HG03439 (cell line): Measurements from ENCODE around the gene KRTAP10-2.
"Not testable (repeated sequence)": the region's sequence is repeated elsewhere in the genome, so short reads cannot be mapped to it uniquely, and the experiment has no call there.

ENCODE experiments used
- ATAC-seq: cut with Tn5 transposase; IDR thresholded peaks from one replicate; pipeline ENCODE4 v1.9.1; 2021; ENCODE audit warnings: mild to moderate bottlenecking, moderate library complexity; ENCODE audit not compliant: unreplicated experiment

Gene KRTAP10-2

DNA sequence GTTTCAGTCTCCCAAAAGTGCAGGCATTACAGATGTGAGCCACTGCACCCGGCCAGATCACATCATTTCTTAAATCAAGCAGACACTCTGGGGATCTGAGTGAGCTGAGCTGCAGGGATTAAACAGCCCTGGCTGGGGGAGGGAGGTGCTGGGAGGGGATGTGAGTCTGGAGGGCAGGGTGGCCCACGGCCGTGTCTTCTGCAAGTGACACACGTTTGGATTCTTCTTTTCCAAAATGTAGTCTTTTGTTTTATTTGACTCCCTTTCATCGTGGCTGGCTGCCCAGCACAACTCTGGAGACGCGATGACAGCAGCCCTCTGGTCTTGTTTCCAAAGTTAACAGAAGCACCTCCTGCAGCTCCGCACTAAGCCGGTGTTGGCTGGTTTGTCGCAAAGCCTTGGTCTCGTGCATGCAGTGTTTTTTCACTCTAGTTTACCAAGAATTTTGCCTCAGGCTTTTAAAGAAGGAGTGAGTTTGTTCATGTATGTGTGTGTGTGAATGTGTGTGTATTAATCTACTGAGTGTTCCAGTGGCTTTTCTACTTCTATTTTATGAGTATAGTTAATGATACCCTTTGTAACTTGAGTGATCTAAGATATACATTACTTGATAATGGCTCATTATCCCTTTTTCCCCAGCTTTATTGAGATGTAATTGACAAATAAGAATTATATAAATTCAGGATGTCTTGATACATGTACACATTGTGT is 31.9 kb upstream of the KRTAP10-2 start:
- ATAC-seq, result no peak

DNA sequence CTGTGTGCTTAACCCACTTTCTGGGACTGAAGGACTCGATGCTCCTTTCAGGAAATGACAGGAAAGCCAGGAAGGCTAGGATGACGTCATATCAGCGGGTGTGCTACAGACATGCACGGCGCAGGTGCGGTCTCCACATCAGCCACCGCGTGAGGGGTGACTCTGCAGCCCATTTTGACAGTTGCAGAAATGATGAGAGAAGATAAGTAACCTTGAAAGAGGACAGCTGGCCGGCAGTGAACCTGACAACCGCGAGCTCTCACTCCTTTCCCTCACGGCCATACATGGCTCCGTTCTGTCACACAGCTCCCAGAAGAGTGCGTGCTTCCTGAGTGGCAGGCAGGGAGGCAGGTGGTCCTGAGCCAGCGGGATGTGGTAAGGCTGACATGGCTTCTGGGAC is 30.8 kb upstream of the KRTAP10-2 start:
- ATAC-seq, result no peak

DNA sequence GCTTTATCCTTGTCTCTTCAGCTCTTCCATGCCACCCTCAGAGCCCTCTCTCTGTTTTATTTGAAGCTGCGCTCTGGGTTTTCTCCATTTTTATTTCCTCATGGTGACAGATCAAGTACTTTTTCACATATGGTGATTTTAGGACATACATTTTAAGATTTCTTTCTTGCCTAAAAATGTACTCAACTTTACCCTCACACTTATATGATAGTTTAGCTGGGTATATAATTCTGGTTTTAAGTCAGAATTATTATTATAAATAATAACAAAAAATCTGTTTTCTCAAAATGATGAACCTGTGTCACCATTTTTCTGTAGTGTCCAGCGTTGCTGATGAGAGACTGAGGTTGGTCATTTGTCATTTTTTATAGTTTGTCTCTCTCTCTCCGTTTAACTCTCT is 29.9 kb upstream of the KRTAP10-2 start:
- no peak for ATAC-seq

DNA sequence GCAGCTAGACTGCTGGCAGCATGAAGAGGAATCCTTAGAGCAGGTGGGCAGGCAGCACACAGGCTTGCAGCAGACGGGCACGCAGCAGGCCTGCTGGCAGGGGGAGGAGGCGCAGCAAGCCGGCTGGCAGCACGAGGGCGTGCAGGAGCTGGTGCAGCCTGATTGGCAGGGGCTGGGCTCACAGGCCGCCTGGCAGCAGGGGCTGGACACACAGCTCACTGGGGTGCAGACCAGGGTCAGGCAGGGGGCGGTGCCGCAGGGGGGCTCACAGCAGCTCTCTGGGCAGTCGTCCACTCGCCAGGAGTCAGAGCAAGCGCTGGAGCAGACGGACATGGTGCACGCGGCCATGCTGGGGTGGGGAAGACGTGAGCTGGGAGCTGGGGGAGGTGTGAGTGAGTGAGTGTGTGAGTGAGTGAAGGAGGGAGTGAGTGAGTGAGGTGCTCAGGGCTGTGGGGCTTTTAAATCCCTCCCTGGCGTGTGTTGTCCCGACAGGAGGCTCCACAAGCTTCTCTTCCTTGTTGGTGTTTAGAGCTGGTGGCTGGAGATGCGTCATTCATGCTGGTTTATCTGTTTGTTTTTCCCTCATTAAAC is 29.0 kb upstream of the KRTAP10-2 start, which contains the start of gene KRTAP10-5:
TSS of gene KRTAP10-5 (minus strand) at position 374 of the 591 bp plus-strand sequence. CDS start at position 348, 26 bp downstream.
- ATAC-seq, result not testable (repeated sequence)

DNA sequence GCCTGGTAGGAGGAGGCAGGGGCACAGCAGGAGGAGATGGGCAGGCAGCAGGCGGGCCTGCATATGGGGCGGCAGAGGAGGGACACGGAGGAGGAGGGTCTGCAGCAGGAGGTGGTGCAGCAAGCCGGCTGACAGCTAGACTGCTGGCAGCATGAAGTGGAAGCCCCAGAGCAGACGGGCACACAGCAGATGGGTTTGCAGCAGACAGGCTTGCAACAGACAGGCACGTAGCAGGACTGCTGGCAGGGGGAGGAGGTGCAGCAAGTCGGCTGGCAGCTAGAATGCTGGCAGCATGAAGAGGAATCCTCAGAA is 28.5 kb upstream of the KRTAP10-2 start:
- ATAC-seq, result no peak

DNA sequence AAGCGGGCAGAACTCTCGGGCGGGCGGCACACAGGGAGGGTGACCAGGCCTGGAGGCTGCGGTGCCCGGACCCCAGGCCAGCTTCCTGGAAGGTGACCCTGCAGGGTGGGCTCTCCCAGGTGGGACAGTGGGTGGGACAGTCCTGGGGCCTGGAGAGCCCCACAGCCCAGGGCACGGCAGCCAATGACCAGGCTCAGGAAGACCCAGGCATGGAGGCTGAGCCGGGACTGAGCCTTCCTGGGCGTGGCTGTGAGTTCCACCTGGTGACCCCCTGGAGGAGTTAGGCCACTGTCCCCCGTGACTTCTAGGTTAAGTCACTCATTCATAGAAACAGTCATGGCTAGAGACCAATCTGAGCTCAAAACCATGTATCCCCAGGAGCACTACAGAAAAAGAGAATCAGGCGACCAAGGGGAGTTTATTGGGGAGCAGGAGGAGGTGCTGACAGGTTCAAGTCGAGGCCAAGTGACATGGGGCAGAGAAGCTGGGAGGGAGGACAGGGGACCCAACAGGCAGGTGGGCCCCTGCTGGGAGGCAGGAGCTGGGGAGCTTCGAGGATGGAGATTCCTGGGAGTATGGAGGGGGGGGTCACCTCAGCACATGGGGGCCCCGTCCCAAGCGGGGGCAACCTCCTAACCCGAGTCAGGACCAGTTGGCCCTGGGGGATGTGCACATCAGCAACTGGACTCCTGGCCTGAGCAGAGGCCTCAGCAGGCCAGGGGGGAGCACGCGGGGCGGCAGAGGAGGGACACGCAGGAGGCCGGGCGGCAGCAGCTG is 27.9 kb upstream of the KRTAP10-2 start:
- no peak for ATAC-seq

DNA sequence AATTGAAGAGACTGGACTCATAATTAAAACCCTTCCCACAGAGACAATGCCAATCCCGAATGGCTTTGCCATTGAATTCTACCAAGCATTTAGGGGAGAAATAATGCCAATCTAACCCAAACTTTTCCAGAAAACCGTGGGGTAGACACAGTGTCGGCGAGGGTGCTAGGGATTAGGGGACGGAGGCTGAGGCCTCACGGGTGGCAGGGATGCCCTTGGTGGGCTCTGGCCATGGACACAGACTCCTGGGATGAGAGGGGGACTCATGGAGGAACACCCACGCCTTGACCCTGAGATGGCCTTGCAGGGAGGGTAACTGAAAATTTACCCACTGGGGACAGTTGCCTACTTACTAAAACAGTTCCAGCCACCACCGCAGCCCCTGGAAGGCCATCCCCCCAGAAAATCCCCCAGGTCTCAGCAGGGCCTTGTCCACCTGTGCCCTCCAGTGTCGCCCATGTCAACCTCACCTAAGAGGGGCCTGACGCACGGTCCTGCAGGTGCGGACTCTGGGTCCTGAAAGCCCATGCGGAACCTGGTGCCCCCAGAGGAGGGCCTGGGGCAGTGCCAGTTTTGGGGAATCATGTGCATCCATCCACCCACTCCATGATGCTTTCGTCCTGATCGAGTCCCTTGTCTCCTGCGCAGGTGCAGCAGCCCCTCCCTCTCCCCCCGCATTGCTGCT is 27.2 kb upstream of the KRTAP10-2 start:
- ATAC-seq, result no peak

DNA sequence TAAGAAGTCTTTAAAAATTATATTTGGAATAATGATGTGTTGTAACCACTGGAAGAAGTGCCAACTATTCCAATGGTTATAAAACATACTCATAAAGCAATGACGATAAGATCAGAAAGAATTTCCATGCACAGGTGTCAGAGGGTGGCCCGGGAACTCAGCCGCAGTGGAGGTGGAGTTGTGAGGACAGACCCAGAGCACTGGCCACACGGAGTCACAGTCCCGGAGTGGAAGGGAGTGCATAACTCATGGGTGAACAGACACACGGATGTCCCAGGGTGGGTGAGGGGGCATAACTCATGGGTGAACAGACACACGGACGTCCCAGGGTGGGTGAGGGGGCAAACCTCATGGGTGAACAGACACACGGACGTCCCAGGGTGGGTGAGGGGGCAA is 24.7 kb upstream of the KRTAP10-2 start:
- no peak for ATAC-seq

DNA sequence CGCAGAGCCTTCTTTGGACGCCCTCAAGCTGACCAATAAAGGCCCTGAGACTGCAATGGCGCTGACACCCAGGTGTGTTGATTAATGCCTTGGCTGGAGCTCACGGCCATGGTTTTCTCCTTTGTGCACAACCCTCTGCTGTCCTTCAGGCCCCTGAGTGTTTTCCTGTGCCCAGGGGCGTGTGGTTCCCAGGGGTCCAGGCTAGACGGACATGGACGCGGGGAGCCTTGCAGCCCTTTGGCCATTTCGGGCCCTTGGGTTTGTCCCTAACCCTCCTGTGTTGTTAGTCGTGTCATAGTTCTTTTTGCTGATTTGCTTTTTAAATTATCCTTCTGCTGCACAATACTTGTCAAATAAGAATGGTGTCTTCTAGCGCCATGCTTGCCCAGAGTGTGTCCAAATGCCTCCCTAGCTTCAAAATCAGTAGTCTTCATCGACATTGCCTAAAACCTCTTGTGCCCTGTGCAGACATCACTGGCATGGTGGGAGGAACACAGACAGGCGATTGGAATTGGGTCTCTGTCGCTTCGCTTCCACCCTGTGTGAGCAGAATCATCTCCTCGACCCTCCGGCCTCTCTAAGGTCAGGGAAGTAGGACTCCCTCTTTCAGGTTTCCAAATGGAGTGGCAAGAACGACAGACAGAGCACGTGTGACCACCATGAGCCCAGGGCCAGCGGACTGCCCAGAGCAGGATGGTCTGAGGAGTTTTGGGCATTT is 24.2 kb upstream of the KRTAP10-2 start:
- ATAC-seq, result no peak

DNA sequence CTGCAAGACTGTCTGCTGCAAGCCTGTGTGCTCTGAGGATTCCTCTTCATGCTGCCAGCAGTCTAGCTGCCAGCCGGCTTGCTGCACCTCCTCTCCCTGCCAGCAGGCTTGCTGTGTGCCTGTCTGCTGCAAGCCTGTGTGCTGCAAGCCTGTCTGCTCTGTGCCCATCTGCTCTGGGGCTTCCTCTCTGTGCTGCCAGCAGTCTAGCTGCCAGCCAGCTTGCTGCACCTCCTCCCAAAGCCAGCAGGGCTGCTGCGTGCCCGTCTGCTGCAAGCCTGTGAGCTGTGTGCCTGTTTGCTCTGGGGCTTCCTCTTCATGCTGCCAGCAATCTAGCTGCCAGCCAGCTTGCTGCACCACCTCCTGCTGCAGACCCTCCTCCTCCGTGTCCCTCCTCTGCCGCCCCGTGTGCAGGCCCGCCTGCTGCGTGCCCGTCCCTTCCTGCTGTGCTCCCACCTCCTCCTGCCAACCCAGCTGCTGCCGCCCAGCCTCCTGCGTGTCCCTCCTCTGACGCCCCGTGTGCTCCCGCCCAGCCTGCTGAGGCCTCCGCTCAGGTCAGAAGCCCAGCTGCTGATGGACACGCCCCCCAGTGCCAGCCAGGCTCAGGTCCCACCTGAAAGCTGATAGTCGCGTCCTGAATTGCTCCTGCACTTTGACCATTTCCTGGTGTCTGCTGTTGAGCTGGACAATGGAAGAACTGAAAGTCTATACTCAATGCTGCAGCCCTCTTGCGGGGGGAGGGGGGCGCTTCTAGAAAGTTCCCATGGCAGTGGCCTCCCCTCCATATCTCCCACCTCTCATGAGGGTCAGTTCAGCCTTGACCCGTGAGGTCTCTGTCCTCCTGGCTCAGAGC is 23.4 kb upstream of the KRTAP10-2 start:
- no peak for ATAC-seq

DNA sequence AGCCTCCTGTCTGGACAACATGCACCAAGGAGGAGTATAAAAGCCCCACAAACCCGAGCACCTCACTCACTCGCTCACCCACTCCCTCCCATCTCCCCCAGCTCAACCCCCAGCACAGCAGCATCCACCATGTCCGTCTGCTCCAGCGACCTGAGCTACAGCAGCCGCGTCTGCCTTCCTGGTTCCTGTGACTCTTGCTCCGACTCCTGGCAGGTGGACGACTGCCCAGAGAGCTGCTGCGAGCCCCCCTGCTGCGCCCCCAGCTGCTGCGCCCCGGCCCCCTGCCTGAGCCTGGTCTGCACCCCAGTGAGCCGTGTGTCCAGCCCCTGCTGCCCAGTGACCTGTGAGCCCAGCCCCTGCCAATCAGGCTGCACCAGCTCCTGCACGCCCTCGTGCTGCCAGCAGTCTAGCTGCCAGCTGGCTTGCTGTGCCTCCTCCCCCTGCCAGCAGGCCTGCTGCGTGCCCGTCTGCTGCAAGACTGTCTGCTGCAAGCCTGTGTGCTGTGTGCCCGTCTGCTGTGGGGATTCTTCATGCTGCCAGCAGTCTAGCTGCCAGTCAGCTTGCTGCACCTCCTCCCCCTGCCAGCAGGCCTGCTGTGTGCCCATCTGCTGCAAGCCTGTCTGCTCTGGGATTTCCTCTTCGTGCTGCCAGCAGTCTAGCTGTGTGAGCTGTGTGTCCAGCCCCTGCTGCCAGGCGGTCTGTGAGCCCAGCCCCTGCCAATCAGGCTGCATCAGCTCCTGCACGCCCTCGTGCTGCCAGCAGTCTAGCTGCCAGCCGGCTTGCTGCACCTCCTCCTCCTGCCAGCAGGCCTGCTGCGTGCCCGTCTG is 22.5 kb upstream of the KRTAP10-2 start, which contains the start of gene KRTAP10-4:
TSS of gene KRTAP10-4 (plus strand) at position 100 of the 827 bp plus-strand sequence. CDS start at position 130, 30 bp downstream.
- ATAC-seq, result not testable (repeated sequence)

DNA sequence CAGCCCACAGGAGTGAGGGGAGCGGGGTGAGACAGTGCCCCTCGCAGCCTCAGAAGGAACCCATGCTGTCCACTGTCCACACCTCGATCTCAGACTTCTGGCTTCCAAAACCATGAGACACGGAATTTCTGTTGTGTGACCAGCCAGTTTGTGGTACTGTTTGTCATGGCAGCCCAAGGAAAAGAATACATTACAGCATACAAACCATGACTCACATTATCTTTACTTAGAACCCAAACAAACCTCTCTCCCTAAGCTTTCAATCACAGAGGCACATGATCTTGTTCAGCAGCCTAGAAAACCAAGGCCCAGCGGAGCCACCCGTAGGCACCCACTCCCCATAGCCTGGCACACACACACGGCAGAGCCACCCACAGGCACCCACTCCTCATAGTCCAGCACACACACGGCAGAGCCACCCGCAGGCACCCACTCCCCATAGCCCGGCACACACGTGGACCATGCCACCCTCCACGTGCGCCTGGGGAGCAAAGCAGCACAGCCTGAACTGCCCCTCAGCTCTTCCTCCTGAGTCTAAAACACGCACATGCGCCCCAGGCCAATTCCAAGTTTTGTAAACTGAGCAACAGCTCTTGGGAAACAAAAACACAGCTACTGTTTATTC is 21.8 kb upstream of the KRTAP10-2 start:
- no peak for ATAC-seq

DNA sequence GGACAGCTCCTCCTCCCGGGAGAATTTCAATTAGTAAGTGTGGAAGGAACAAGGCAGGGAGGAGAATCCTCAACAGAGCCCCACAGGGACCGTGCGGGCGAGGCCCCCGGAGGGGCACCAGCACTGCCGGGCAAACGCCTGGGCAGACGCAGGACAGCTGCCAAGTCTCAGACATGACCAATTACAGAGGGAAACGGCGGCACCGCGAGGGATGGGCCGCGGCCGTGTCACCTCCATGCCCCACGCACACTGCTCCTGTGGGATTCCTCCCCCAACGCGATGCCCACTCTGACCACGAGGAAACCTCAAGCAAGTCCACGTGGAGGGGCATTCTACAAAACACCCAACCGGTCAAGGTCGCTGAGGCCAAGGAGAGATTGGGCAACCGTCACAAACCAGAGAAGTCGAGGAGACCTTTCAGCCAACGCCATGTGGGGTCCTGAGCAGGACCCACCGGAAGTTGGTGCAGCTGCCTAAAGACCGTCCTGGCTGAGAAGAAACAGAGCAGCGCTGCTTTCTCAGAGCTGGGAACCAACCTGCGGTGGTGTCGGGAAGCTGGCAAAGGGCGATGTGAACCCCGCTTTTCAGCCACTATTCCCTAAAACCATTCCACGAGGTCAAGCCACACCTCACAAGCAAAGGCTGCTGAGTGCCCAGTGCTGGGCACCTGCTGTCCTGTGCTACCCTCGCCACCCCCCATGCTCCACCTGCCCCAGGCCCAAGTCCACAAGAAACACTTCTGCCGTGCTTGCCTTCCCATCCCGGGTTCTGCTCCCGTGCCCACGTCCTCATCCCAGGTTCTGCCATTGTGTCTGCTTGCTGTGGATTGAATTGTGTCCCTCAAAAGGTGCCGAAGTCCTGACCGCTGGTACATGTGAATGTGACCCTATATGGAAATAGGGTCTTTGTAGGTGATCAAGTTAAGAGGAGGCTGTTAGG is 20.8 kb upstream of the KRTAP10-2 start:
- ATAC-seq, result no peak

DNA sequence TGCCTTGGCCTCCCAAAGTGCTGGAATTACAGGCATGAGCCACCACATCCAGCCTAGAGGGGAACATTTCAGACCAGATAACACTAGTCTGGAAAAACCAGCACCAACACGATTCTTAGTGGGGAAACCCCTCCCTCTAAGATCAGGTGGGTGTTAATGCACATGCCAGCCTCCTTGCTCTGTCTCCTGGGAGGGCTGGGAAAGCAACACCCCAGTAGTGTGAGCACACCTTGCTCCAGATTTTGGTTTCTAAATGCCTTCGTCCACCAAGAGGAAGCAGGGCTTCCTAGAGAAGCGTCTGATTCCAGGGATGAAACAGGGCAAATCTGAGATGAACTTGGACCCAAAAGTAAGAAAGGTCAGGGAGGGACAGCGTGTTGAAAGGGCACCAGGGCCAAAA is 20.0 kb upstream of the KRTAP10-2 start:
- no peak for ATAC-seq

DNA sequence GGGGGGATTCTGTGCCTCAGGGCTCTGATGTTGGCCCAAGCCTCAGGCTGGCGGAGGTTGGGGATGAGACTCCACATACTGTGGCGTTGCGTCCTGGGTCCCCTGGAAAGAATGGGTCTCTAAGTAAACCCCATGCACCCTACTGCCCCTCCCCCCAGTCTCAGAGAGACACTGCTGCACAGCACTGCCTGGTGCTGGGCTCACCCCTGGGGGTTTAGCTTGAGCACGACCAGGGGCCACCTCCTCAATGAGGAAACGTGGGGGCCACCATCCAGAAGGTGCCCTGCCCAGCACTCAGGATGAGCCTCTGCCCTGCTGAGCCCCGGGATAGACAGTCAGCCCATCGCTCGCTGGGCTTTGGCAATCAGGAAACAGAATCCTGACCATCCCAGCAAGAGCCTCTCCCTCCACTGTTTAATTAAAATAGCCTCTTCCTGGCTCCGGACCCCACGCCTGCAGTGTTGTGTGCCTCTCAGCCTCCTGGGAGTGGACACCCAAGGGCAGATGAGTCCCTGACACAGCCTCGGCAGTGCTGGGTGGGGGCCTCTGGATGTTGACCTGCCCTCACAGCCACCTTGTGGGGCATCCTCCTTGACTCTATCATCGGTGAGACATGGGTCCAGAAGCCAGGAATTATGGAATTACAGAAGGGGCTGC is 18.7 kb upstream of the KRTAP10-2 start:
- ATAC-seq, result no peak

DNA sequence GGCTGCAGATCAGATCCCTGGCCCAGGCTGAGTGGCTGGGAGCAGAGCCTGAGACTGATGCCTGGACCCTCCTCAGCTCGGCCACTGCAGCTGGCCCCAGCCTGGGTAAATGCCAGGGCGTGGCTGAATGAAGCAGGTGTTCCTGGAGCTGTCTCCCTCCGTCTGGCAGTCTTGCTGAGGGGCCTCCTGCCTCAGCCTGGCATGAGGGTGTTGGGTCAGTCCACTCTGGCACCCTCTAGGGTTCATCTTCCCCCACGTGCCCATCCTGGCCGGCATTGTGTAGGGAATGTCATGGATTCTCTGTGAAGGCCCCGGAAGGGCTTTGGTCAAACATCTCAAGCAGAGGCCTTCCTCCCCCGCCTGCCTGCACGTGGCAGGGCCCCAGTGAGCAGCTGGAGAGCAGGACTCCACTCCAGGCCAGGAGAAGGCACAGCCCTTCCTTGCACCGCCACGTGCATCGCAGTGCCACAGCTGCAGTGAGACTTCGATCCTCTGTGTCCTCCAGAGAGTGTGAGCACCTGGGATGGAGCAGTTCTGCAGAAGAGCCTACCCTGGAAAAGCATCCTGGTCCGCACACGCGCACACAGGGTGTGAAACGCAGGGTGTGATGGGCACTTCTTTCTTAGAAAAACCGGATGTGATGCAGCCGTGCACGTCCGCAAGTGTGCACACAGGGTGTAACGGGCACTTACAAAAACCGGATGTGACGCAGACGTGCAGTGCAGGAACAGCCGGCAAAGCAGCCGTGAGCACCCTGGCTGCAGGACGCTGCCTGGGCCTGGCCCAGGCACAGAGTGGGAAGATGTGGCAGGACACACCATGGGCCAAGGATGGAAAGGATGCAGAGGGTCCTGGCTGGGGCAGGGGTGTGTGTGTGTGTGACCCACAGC is 17.6 kb upstream of the KRTAP10-2 start:
- no peak for ATAC-seq
